ENCODE data around the gene MBNL1. TPM values are rescaled to one million over a fixed set of nuclear protein-coding genes. Genes with fewer than 3 reads are reported as not detected.

Gene MBNL1
- total RNA-seq, 2 donors from 2014 or later = 1.3 to 4.9 TPM

DNA sequence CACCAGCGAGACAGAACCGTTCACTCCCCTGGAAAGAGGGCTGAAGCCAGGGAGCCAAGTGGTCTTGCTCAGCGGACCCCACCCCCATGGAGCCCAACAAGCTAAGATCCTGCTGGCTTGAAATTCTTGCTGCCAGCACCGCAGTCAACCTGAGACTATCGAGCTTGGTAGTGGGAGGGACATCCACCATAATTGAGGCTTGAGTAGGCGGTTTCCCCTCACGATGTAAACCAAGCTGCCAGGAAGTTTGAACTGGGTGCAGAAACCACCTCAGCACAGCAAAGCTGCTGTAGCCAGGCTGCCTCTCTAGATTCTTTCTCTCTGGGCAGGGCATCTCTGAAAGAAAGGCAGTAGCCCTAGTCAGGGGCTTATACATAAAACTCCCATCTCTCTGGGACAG lies 151.0 kb downstream of the MBNL1 start:
- H3K36me3 Mint-ChIP-seq (ENCODE audit: low read depth) = no peaks in the 10 kb centered on the region

DNA sequence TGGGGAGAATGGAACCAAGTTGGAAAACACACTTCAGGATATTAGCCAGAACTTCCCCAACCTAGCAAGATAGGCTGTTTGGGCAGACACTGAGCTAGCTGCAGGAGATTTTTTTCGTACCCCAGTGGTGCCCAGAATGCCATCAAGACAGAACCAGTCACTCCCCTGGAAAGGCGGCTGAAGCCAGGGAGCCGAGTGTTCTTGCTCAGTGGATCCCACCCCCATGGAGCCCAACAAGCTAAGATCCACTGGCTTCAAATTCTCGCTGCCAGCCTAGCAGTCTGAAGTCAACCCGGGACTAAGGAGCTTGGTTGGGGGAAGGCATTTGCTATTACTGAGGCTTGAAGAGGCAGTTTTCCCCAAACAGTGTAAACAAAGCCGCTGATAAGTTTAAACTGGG lies 152.4 kb downstream of the MBNL1 start:
- Mint-ChIP-seq H3K27ac (no peak overlapping the region), H3K36me3 (ENCODE audit: low read depth) (no peaks in the 10 kb centered on the region), H3K9me3 (peaks cover 4% of the 10 kb centered on the region), H3K4me3 (no peak overlapping the region), H3K27me3 (ENCODE audit: insufficient read depth) (peaks cover 15% of the 10 kb centered on the region), H3K4me1 (no peaks in the 10 kb centered on the region)
- Histone ChIP-seq H3K36me3 (ENCODE audit: control insufficient read depth, insufficient read depth, low read length) (no peaks in the 10 kb centered on the region), H3K4me3 (ENCODE audit: low read length) (no peak overlapping the region), H3K9me3 (ENCODE audit: control insufficient read depth, low read length) (no peaks in the 10 kb centered on the region), H3K27me3 (ENCODE audit: control insufficient read depth, insufficient read depth, low read length, poor library complexity, severe bottlenecking) (peaks cover 6% of the 10 kb centered on the region), H3K4me1 (ENCODE audit: control insufficient read depth, insufficient read depth, low read length) (no peaks in the 10 kb centered on the region), H3K9ac (ENCODE audit: extremely low read depth, low read length, poor library complexity, severe bottlenecking) (no peak overlapping the region), H3K27ac (ENCODE audit: low read depth, low read length) (no peak overlapping the region)
- no peak for DNase-seq
- TF ChIP-seq, protein P1, sequence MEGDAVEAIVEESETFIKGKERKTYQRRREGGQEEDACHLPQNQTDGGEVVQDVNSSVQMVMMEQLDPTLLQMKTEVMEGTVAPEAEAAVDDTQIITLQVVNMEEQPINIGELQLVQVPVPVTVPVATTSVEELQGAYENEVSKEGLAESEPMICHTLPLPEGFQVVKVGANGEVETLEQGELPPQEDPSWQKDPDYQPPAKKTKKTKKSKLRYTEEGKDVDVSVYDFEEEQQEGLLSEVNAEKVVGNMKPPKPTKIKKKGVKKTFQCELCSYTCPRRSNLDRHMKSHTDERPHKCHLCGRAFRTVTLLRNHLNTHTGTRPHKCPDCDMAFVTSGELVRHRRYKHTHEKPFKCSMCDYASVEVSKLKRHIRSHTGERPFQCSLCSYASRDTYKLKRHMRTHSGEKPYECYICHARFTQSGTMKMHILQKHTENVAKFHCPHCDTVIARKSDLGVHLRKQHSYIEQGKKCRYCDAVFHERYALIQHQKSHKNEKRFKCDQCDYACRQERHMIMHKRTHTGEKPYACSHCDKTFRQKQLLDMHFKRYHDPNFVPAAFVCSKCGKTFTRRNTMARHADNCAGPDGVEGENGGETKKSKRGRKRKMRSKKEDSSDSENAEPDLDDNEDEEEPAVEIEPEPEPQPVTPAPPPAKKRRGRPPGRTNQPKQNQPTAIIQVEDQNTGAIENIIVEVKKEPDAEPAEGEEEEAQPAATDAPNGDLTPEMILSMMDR (conservative IDR thresholded peaks at IDR 0.05) = no peak
- WGBS, 2 experiments (ENCODE audit: insufficient coverage in 1 of 2, insufficient read length in 1 of 2) = 86 to 93% methylated on average over 2 to 6 of the region's 6 CpGs

More for the DNA sequence above, 151.0 kb downstream of the MBNL1 start:
- no peak for DNase-seq
- Mint-ChIP-seq H3K4me1 (no peaks in the 10 kb centered on the region), H3K9me3 (peaks cover 2% of the 10 kb centered on the region), H3K27me3 (ENCODE audit: insufficient read depth) (peaks cover 12% of the 10 kb centered on the region), H3K4me3 (no peak overlapping the region), H3K27ac (no peak overlapping the region)
- Histone ChIP-seq H3K9ac (ENCODE audit: extremely low read depth, low read length, poor library complexity, severe bottlenecking) (no peak overlapping the region), H3K27ac (ENCODE audit: low read depth, low read length) (no peak overlapping the region), H3K36me3 (ENCODE audit: control insufficient read depth, insufficient read depth, low read length) (no peaks in the 10 kb centered on the region), H3K4me1 (ENCODE audit: control insufficient read depth, insufficient read depth, low read length) (no peaks in the 10 kb centered on the region), H3K27me3 (ENCODE audit: control insufficient read depth, insufficient read depth, low read length, poor library complexity, severe bottlenecking) (peaks cover 6% of the 10 kb centered on the region), H3K9me3 (ENCODE audit: control insufficient read depth, low read length) (no peaks in the 10 kb centered on the region), H3K4me3 (ENCODE audit: low read length) (no peak overlapping the region)
- WGBS, 2 experiments (ENCODE audit: insufficient coverage in 1 of 2, insufficient read length in 1 of 2) = 93 to 94% methylated on average over 4 to 7 of the region's 7 CpGs
- TF ChIP-seq, protein P1 (conservative IDR thresholded peaks at IDR 0.05) = no peak

DNA sequence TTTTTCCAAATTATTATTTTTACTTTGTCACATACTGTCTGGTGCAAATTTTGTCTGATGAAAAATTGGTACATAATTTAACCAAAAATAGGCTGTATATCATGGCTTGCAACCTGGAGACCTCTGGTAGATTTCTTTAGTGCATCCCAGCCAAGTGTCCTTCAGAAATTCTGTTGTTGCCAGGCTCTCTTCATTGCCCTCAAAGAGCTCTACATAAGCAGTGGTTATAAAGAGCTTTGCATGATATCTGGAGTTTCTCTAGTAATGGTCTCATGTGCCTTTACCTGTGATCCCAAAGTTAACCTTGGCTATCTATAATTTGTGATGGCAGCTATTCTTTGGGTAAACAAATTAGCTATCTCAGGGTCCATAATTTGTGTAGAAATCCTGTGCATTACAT lies 157.7 kb downstream of the MBNL1 start:
- H3K36me3 Mint-ChIP-seq (ENCODE audit: low read depth) = no peaks in the 10 kb centered on the region
- H3K9me3 Mint-ChIP-seq = peaks cover 4% of the 10 kb centered on the region
- peaks cover 13% of the 10 kb centered on the region for H3K4me1 Mint-ChIP-seq
- DNase-seq = no peak
- Histone ChIP-seq H3K27ac (ENCODE audit: low read depth, low read length) (no peak overlapping the region), H3K4me3 (ENCODE audit: low read length) (no peak overlapping the region), H3K36me3 (ENCODE audit: control insufficient read depth, insufficient read depth, low read length) (no peaks in the 10 kb centered on the region), H3K9ac (ENCODE audit: extremely low read depth, low read length, poor library complexity, severe bottlenecking) (no peak overlapping the region), H3K27me3 (ENCODE audit: control insufficient read depth, insufficient read depth, low read length, poor library complexity, severe bottlenecking) (no peaks in the 10 kb centered on the region), H3K9me3 (ENCODE audit: control insufficient read depth, low read length) (no peaks in the 10 kb centered on the region), H3K4me1 (ENCODE audit: control insufficient read depth, insufficient read depth, low read length) (peaks cover 3% of the 10 kb centered on the region)
- H3K27ac Mint-ChIP-seq = no peak overlapping the region
- H3K4me3 Mint-ChIP-seq = no peak overlapping the region
- H3K27me3 Mint-ChIP-seq (ENCODE audit: insufficient read depth) = peaks cover 17% of the 10 kb centered on the region
- TF ChIP-seq, protein P1 (conservative IDR thresholded peaks at IDR 0.05) = no peak
